Measurements from ENCODE around the gene HS3ST4.

The HS3ST4 gene

DNA sequence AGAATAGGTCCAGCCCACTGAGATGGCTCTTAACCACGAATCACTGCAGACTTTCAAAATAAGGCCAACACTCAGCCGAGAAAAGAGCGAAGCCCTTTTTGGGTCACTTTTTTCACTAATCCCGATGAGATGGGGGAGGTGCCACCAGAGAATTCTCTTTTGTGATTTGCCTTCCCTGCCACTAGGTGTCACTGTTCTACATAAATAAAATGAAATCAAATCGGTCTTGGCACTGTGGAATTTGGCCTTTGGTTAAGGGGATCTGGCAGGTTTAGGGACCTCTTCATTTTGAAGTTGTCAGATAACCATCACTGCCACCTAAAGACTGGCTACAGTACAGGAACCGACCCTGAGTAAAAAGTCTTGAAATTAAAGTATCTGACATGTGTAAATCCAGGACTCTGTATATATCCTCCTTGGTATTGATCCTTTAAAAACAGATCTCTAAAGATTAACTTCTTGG lies 147.0 kb downstream of the HS3ST4 start:
- Histone ChIP-seq H3K4me2 (peak overlapping the region; percentile 23), H3K9ac (no peak overlapping the region), H3K27me3 (ENCODE audit: insufficient read depth, low read depth) (no peaks in the 10 kb centered on the region), H3K27ac (no peak overlapping the region), H3K4me3 (IDR thresholded peaks at IDR 0.05; ENCODE audit: insufficient read depth, low read depth, low read length) (no peak overlapping the region), H3K4me1 (ENCODE audit: low read depth, poor library complexity, severe bottlenecking) (peaks cover 5% of the 10 kb centered on the region), H4K20me1 (ENCODE audit: insufficient read depth) (no peaks in the 10 kb centered on the region), H2AFZ (ENCODE audit: low read depth) (peak overlapping the region; percentile 39; the same call in 1 of the 2 replicates), H3K79me2 (ENCODE audit: insufficient read depth, low read depth) (no peaks in the 10 kb centered on the region), H3K36me3 (ENCODE audit: insufficient read depth) (no peaks in the 10 kb centered on the region)
- TF ChIP-seq, protein P1, sequence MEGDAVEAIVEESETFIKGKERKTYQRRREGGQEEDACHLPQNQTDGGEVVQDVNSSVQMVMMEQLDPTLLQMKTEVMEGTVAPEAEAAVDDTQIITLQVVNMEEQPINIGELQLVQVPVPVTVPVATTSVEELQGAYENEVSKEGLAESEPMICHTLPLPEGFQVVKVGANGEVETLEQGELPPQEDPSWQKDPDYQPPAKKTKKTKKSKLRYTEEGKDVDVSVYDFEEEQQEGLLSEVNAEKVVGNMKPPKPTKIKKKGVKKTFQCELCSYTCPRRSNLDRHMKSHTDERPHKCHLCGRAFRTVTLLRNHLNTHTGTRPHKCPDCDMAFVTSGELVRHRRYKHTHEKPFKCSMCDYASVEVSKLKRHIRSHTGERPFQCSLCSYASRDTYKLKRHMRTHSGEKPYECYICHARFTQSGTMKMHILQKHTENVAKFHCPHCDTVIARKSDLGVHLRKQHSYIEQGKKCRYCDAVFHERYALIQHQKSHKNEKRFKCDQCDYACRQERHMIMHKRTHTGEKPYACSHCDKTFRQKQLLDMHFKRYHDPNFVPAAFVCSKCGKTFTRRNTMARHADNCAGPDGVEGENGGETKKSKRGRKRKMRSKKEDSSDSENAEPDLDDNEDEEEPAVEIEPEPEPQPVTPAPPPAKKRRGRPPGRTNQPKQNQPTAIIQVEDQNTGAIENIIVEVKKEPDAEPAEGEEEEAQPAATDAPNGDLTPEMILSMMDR (conservative IDR thresholded peaks at IDR 0.05; ENCODE audit: low read depth, low read length): peak; percentile 95

DNA sequence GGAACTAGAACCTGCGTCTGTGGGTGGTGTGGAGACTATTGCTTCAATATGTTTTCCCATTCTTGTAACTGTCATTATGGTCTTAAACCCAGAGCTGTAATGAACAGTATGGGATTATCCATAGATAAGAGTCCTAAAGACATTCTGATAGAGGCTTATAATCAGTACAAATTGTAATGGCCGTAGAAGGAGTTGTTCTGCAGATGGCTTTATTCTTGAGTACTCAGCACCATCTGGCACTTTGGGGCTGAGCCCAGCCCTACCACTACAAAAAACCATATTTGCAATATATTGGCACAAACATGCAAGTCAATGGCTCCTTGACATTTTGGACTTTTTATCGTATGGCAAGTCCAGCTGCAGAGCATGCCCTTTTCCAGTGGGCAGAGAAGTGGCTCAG lies 150.0 kb downstream of the HS3ST4 start:
- no peak overlapping the region for H3K27ac ChIP-seq
- H3K36me3 ChIP-seq (ENCODE audit: insufficient read depth): no peaks in the 10 kb centered on the region
- TF ChIP-seq, protein P1 (conservative IDR thresholded peaks at IDR 0.05; ENCODE audit: low read depth, low read length): no peak
- H4K20me1 ChIP-seq (ENCODE audit: insufficient read depth): no peaks in the 10 kb centered on the region
- H2AFZ ChIP-seq (ENCODE audit: low read depth): no peak overlapping the region
- H3K9ac ChIP-seq: no peak overlapping the region
- no peaks in the 10 kb centered on the region for H3K4me1 ChIP-seq (ENCODE audit: low read depth, poor library complexity, severe bottlenecking)
- H3K79me2 ChIP-seq (ENCODE audit: insufficient read depth, low read depth): no peaks in the 10 kb centered on the region
- H3K27me3 ChIP-seq (ENCODE audit: insufficient read depth, low read depth): no peaks in the 10 kb centered on the region
- no peak overlapping the region for H3K4me3 ChIP-seq (IDR thresholded peaks at IDR 0.05; ENCODE audit: insufficient read depth, low read depth, low read length)
- H3K4me2 ChIP-seq: no peak overlapping the region

DNA sequence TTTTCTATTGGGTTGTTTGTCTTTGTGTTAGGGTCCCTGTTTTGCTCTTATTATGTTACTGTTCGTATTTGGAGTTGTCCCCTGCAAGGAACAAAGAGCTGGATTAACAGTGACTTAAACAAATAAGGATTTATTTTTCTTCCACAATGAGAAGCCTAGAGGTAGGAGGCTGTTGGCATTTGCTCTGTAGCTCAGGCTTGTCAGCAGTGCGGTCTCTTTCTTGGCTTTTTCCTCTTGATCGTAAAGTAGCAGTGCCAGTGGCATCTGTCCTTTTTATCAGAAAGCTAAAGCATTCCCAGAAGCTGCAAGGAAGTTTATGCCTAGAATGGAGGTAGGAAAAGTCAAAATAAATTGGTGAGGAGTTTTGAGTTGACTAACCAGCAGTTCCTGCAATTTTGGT lies 154.1 kb downstream of the HS3ST4 start:
- no peak overlapping the region for H3K4me2 ChIP-seq
- H3K27me3 ChIP-seq (ENCODE audit: insufficient read depth, low read depth): no peaks in the 10 kb centered on the region
- H3K4me1 ChIP-seq (ENCODE audit: low read depth, poor library complexity, severe bottlenecking): no peaks in the 10 kb centered on the region
- H3K79me2 ChIP-seq (ENCODE audit: insufficient read depth, low read depth): no peaks in the 10 kb centered on the region
- no peaks in the 10 kb centered on the region for H4K20me1 ChIP-seq (ENCODE audit: insufficient read depth)
- H3K4me3 ChIP-seq (IDR thresholded peaks at IDR 0.05; ENCODE audit: insufficient read depth, low read depth, low read length): no peak overlapping the region
- H2AFZ ChIP-seq (ENCODE audit: low read depth): no peak overlapping the region
- H3K9ac ChIP-seq: no peak overlapping the region
- H3K27ac ChIP-seq: no peak overlapping the region
- no peaks in the 10 kb centered on the region for H3K36me3 ChIP-seq (ENCODE audit: insufficient read depth)
- TF ChIP-seq, protein P1 (conservative IDR thresholded peaks at IDR 0.05; ENCODE audit: low read depth, low read length): no peak

DNA sequence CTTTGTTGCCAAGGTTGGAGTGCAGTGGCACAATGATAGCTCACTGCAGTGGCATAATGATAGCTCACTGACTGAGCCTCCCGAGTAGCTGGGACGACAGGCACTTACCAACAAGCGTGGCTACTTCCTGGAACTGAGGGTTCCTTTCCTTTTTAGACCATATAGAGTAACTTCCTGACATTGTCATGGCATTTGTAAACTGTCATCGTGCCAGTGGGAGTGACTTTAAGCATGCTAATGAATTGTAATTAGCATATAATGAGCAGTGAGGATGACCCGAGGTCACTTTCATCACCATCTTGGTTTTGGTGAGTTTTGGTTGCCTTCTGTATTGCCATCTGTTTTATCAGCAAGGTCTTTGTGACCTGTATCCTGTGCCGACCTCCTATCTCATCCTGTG lies 162.4 kb downstream of the HS3ST4 start:
- Histone ChIP-seq H3K79me2 (ENCODE audit: insufficient read depth, low read depth) (no peaks in the 10 kb centered on the region), H3K36me3 (ENCODE audit: insufficient read depth) (no peaks in the 10 kb centered on the region), H4K20me1 (ENCODE audit: insufficient read depth) (no peaks in the 10 kb centered on the region), H3K4me3 (IDR thresholded peaks at IDR 0.05; ENCODE audit: insufficient read depth, low read depth, low read length) (no peak overlapping the region), H3K9ac (no peak overlapping the region), H2AFZ (ENCODE audit: low read depth) (no peak overlapping the region), H3K4me2 (no peak overlapping the region), H3K27me3 (ENCODE audit: insufficient read depth, low read depth) (no peaks in the 10 kb centered on the region), H3K27ac (no peak overlapping the region), H3K4me1 (ENCODE audit: low read depth, poor library complexity, severe bottlenecking) (no peaks in the 10 kb centered on the region)
- TF ChIP-seq, protein P1 (conservative IDR thresholded peaks at IDR 0.05; ENCODE audit: low read depth, low read length): no peak
